Left kidney (tissue), 2 donors: ENCODE data around the gene IGFL2. TPM values are rescaled to one million over a fixed set of nuclear protein-coding genes. Genes with fewer than 3 reads are reported as not detected.
"Not testable (repeated sequence)": the region's sequence is repeated elsewhere in the genome, so short reads cannot be mapped to it uniquely, and the experiment has no call there.

Source experiments
- DNase-seq: peaks from one replicate; pipeline ENCODE4 v3.0.0-alpha.2; 2013
- polyA plus RNA-seq: library from polyadenylated mRNA; unstranded; fragments of 120-200 nt; gene quantifications from one replicate; pipeline ENCODE4 v1.2.1, GENCODE V29; 2013; ENCODE audit not compliant: insufficient read length

Gene IGFL2
- polyA plus RNA-seq, 1 donor: not detected

DNA sequence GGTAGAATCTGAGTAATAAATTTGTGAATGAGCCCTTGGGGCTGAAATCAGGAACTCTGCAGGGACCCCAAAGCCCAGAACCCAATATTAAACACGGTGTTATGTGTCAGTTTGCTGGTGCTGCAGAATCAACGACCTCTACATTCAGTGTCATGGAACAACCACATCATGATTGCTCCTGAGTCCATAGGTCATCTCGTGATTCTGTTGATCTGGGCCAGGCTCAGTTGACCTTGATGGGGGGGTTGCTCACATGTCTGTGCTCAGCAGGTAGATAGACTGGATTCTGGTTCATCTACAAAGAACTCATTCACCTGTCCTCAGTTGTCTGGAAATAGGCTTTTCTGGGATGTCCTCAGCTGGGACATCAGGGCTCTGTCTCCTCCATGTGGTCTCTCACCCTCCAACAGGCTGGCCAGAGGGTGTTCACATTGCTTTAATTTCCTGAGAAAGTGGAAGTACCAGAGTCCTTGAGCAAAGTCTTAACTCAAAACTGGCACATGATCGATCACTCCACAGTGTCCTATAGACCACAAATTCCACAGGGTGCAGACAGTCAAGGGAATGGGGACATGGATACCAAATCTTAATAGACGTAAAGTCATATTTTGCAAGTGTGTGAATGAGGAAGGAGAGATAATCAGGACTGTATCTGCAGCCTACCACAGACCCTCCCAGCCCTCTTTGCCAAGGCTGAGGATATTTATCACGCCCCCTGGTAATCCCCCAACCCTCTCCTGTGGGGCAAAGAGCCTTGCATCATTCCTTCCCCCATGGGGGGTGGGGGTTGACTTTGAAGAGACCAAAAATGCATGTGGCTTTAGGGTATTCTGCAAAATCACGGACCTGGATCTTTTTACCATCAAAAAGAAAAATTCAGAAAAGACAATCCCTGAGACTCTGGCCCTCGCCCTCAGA is 42.2 kb downstream of the IGFL2 start:
- no peak for DNase-seq

DNA sequence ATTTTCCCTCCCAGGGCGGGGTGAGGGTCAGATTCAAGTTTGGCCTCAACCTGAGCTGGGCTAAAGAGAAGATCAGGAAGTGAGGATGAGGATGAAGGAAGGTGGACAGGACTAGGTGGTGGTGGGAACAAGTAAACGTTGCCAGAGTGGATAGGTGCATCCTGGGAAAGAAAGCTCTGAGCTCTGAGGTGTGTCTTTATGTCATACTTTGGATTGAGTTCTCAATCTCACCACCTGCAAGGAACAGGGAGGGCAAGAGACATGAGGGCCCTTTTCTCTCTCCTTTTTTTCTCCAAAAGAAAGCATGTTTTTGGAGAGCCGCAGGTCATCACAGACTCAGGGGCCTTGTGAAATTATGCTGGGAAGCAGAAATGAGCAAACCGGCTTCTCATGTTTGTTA is 43.3 kb downstream of the IGFL2 start:
- DNase-seq: no peak

DNA sequence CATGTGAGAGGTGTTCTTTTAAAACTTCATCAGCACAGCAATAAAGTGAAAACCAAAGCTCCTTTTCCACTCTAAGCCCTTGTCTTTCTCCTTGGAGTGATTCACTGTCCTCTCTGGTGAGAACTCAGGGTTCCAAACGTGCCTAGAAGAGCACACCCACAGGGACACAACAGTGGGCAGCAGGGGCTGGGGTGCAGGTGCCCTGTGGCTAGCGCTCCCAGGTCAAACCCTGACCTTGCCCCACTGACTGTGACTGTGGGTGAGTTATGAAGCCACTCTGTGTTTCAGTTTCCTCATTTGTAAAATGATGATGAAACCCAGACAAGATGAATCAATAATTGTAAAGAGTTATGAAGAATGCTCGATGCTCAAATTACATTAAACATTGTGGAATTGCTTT is 43.9 kb downstream of the IGFL2 start:
- DNase-seq: no peak

DNA sequence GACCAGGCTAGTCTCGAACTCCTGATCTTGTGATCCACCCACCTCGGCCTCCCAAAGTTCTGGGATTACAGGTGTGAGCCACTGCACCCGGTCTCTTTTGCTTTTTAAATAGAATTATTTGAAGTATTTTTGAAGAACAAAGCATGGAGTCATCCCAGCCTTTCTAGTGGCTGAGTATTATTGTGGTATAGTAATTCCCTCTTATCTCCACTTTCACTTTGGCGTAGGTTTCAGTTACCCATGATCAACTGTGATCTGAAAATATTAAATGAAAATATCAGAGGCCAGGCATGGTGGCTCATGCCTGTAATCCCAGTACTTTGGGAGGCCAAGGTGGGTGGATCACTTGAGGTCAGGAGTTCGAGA is 44.6 kb downstream of the IGFL2 start:
- DNase-seq: not testable (repeated sequence)

DNA sequence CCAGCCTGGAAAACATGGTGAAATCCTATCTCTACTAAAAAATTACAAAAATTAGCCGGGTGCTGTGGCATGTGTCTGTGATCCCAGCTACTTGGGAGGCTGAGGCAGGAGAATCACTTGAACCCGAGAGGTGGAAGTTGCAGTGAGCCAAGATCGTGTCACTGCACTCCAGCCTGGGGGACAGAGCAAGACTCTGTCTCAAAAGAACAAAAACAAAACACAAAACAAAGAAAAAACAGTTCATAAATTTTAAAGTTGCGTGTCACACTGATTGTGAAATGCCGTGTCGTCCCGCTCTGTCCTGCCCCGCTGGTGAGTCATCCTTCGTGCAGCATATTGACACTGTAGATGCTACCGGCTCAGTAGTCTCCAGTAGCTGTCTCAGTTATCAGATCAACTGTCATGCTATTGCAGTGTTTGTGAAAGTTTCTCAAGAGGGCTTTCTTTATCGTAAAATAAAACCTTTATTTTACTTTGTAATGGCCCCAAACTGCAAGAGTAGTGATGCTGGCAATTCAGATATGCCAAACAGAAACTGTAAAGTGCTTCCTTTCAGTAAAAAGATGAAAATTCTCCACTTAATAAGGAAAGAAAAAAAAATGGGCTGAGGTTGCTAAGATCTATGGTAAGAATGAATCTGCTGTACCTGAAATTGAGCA is 45.1 kb downstream of the IGFL2 start:
- no peak for DNase-seq

DNA sequence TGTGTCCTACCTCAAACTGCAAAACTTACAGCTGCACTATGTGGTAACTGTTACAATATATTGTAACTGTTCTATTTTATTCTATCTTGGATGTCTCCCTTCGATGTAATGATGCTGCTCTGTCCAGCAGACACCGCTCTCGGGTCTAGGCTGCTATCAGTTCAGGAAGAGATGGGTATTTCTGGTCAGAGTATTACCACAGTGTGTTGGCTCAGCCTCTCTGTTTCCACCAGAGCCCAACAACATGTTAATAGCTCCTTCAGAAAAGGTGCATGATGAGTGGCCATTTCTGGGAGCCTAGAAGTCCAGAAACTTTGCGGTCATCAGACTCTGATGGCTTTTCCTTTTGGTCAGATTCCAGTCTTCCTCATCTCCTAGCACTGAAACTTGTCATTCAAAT is 45.6 kb downstream of the IGFL2 start:
- no peak for DNase-seq

DNA sequence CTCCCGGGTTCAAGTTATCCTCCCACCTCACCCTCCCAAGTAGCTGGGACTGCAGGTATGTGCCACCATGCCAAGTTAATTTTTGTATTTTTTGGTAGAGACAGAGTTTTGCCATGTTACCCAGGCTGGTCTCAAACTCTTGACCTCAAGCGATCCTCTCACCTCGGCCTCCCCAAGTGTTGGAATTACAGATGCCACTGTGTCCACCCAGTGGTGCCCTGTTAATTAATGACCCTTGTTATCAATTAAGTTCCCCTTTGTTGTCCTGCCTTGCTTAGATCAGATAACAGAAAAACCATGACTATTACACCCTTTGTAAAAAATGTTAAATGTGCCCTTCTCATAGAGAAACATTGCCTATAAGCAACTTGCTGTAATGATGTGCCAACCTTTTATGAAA is 47.1 kb downstream of the IGFL2 start:
- DNase-seq: no peak

DNA sequence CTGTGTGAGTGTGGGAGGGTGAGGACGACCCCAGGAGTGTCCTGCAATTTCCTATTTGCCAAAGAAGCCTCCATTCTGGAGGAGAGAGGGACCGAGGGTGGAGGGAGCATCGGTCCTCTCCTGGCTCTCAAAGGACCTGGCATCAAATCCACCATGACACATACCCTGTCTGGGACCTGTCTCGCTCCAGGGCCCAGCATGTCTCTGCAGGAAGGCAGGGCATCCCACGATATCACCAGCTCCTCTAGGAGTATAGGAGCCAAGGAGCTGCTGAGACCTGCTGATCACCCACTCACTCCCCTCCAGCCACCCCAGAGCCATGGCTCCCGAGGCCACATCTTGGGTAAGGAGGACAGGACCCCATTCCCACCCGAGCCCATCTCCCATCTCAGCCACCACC is 47.9 kb downstream of the IGFL2 start:
- DNase-seq: not testable (repeated sequence)

DNA sequence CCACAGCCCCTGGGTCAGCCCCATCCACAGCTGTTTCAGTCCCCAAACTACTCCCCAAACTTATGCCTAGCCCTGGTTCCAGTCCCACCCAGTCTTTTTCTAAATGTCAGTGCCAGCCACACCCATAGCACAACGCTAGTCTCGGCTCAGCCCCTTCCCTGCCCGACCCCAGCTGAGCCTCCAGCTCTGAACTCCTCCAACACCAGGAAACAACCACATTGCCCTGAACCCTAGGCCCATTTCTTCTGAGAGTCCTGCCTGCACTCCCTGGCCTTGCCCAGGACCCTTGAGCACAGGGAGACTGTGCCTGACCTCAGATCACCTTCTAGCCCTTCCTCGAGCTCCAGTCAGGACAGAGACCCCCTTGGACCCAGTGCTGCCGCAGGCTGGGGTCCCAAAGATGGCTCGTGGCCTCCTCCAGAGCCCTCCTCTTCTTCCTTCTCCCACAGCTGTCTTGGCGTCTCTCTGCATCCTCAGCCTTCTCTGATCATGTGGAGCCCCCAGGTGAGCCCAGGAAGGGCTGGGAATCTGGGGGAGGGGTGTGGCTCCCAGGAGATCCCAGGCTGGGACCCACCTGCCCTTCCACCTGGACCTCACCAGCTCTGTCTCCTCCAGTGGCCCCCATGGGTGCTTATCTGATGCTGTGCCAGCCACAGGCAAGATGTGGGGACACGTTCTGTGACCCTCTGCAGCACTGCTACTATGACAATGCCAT is 48.5 kb downstream of the IGFL2 start:
- DNase-seq: no peak

DNA sequence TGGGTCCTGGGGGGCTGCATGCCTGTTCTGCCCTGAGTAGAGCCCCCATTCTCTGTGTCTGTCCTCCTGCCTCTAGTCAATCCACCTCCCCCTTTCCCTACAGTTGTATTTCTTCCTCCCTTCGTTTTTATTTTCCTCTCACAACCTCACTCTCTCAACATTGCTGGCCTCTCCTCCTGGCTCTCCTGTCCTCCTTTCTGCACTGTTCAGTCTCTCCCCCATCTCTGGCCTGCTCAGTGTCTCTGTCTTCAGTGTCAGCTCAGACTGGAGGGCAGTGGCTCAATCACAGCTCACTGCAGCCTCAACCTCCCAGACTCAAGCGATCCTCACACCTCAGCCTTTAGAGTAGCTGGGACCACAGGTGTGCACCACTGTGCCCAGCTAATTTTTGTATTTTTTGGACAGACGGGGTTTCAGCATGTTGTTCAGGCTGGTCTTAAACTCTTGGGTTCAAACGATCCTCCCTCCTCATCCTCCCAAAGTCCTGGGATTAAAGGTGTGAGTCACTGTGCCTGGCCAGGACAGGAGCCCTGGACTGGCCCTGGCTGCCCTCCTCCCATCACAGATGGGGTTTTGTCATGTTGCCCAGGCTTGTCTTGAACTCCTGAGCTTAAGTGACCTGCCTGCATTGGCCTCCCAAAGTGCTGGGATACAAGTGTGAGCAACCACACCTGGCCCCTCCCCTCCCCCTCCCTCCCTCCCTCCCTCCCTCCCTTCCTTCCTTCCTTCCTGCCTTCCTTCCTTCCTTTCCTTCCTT is 49.5 kb downstream of the IGFL2 start:
- no peak for DNase-seq

DNA sequence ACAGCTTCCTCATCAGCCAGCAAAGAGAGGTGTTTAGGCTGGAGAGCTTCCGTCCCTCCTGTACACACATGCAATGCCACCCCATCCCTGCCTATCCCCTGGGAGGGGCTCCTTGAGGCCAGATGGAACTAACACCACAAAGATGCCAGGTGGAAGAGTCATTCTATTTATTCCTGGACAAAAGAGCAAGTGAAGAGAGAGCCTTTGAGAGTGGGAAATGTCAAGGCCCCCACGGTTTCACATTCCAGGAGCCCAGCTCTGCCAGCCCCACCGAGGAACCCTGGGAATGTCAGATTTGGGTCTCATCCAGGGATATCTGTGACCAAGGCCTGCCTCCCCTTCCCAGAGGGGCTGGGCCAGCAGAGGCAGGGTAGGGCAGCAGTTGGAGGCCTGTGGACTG is 50.7 kb downstream of the IGFL2 start:
- no peak for DNase-seq

DNA sequence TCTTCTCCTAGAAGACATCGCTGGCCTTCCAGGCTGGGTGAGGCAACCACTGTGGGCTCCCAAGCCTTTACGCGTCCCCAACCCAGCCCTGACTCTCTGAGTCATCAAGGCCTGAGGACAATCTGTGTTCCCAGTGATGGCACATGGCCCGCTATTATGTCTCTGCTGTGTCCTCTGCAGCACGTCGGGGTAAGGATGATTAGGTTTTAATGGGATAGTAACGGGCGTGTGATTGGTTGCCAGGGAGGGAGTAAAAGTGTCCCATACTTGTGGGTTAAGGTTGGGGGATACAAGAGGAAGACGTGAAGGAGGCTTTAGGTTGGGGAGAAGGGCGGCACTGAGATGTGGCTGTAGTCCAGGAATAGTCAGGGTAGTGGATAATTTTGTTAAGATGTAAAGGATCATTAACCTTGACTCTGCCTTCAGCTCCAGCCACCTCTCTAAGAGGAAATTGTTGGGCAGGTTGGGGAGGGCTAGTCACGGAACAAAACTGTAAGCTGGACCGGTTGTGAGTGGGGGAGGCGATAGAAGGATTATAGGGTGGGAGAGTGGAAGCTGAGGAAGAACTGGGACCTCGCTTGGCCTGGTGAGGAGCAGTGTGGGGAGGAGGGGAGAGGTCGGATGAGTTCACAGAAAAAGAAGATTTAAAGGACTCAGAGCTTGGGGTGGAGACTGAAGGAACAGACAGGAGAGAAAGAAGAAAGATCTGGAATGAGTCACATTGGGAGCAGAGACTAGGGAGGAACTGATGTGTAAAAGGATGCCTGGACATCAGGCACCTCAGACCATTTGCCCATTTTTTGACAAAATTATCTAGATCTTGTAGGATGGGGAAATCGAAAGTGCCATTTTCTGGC is 53.6 kb downstream of the IGFL2 start:
- no peak for DNase-seq

DNA sequence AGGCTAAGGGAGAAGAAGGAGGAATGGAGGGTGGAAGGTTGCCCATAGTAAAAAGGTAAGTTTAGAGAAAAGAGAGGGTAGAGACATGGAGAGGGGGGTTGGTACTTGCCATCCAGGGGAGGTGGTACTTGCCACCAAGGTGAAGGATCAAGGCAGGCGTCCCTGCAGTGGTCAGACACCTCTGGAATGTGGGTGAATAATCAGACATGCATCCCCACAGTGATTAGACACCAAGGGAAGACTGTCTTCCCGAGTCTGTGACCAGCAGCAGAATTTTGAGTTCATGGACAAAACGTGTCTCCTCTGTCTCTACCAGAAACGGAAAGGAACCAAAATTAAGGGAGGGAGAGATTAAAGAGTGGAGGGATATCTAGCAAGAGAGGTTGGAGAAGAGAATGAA is 54.4 kb downstream of the IGFL2 start:
- no peak for DNase-seq

DNA sequence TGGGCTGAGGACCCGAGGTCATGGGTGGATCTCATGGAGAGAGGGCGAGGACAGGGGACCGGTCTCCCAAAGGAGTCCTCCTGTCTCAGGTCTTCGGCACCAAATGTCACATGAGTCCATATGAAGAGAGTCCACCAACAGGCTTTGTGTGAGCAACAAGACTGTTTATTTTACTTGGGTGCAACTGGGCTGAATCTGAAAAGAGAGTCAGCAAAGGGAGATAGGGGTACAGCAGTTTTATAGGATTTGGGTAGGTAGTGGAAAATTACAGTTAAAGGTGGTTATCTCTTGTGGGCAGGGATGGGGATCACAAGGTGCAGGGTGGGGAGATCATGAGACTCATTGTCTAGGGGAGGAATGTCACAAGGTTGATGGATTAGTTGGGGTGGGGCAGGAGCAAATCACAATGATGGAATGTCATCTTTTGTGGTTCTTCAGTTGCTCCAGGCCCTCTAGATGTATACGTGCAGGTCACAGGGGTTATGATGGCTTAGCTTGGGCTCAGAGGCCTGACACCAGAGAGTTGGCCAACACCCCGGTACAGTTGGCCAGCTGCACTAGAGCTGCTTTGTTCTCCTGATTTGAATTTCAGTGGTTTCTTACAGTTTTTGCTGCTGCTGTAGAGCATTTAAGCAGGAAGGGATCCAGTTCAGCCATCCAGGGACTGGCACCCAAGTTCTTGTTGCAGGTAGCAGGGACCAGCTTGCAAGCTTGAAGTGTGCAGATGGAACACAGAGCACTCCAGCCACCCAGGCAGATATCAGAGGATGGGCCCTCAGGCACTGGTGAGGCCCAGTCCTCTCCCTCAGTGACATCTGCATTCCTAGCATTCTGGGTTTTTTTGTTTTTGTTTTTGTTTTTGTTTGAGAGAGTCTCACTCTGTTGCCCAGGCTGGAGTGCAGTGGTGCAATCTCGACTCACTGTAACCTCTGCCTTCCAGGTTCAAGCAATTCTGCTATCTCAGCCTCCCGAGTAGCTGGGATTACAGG is 55.1 kb downstream of the IGFL2 start:
- DNase-seq: no peak

DNA sequence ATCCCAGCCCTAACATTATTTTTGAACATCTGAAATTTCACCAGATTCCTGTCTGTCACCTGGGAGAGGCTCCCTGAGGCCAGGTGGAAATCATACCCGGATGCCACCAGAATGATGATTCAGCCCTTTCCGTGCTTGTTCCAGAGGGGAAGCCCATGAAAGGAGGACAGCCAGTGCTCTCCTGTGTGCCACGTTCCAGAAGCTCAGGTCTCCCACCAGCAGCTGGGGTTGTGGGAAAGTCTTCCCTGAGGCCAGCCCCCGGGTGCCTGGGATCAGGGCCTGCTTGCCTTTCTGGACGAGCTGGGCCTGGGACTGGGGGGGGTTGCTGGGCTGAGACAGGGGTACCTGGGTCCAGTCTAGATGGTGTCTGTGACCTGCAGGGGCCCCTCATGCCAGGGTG is 56.0 kb downstream of the IGFL2 start:
- DNase-seq: no peak

DNA sequence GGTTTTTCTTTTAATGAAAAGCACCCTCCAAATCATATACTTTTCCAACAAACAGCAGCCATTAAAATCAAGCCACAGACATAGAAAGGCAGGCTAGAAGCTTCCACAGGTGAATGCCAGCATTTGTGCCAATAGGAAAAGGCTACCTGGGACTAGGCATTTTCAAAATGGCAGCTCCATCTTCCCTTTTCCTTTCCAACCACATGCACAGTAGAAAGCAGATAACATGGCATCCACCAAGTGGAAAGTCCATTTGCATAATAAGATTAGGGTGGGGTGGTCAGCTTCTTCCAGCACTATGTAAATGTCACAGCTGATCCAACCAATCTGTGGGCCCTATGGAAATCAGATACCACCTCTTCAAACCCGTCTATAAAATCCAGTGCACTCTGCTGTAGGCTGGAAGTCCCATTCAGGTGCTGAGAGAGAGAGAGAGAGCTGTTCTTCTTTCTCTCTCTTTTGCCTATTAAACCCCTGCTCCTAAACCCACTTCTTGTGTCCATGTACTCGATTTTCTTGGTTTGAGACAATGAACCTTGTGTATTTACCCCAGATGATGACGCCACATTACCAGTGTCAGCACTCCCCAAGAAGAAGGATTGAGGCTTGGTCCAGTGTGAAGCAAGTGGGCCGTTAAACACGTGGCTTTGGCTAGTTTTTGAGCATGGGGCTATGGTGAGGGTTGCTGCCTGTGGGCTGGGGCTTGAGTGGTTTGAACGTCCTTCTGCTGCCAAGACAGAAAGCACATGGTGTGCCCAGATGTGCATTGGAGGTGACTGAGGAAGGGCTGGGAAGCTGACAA is 57.3 kb downstream of the IGFL2 start:
- DNase-seq: no peak

DNA sequence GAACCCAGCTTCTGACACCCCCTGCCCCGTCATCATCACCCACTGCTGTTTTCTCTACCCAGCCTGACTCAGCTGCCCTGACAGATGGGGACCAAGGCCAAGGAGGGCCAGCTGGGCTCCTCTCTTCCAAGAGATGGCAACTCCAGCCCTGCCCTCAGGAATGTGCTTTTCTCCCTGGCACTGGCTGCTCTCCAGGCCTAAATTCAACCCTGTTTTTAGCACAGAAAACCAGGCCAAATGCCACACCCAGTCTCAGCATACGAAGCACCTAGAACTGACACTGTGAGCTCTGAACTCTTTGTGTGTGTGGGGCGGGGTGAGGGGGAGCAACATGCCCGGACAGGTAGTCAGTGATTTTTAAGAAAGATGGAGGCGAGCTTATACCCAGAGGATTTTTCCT is 58.1 kb downstream of the IGFL2 start:
- DNase-seq: no peak

DNA sequence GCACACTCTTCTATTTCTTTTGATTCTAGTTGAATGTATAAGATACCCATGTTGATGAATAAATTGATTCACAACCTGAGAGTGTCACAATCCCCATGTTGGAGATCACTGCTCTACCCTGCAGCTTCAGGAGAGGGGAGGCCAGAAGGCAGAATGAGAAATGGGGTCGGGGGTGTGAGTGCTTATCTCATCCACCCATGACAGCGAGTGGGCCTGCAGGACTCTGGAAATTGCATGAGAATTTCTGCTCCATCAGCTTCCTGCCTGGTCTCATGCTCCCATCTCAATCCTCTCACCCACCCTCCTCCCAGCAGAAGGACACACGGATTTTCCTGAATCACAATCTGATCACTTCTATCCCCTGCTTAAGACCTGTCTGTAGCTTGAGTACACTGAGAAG is 58.6 kb downstream of the IGFL2 start:
- DNase-seq: no peak

DNA sequence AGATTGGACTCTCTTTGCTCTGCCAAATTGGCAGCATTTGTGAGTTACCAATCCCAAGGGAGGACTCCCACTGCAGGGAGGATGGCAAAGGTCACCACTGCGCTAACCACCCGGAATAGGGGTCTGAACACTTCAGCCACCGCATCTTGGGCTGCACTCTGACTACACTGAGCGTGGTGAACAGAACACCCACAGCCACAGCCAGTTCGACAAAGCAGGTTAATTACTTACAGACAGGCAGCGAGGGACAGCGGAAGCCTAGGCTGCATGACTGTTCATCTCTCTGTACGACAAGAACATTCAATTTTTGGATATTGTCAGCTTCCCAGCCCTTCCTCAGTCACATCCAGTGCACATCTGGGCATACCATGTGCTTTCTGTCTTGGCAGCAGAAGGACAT is 59.8 kb downstream of the IGFL2 start:
- not testable (repeated sequence) for DNase-seq
